Transverse colon (tissue), 4 donors: ENCODE data around the gene XPOT. TPM values are rescaled to one million over a fixed set of nuclear protein-coding genes. Genes with fewer than 3 reads are reported as not detected.

Source experiments
- DNase-seq: peaks from one replicate; pipeline ENCODE4 v3.0.0-alpha.2; 2019
- H3K27ac ChIP-seq, 4 donors: fragments of 200-600 bp; sonication (generic); 2 replicates each; pipeline ENCODE4 v1.5.1; 2016 to 2018; ENCODE audit warnings: inconsistent platforms in 4 of 4
- H3K27me3 ChIP-seq: fragments of 200-600 bp; sonication (generic); 2 replicates; pipeline ENCODE4 v1.5.1; 2017; ENCODE audit warnings: inconsistent platforms
- H3K36me3 ChIP-seq, 4 donors: fragments of 200-600 bp; sonication (generic); 2 replicates each; pipeline ENCODE4 v1.5.1; 2017 to 2019; ENCODE audit warnings: inconsistent platforms in 4 of 4
- H3K4me1 ChIP-seq, 4 donors: fragments of 200-600 bp; sonication (generic); 2 replicates each; pipeline ENCODE4 v1.5.1; 2017 to 2020; ENCODE audit warnings: inconsistent platforms in 4 of 4
- H3K4me3 ChIP-seq, 4 donors: fragments of 200-600 bp; sonication (generic); 1 replicate in 1 of 4; 2 replicates in 3 of 4; pipeline versions ENCODE4 v1.5.1 to v1.6.1; 2017 to 2019; ENCODE audit warnings: inconsistent platforms in 4 of 4
- H3K9me3 ChIP-seq, 2 donors: fragments of 200-600 bp; sonication (generic); 2 replicates each; pipeline ENCODE4 v1.5.1; 2017 to 2019; ENCODE audit warnings: inconsistent platforms in 2 of 2
- EP300 ChIP-seq: sonication (generic); formaldehyde crosslinking; IDR thresholded peaks from one replicate; pipeline ENCODE4 v1.6.1; 2017; ENCODE audit warnings: antibody characterized with exemption, low read depth
- POLR2A ChIP-seq: fragments of 450-650 bp; IDR thresholded peaks from one replicate; pipeline ENCODE4 v1.6.1; 2016; ENCODE audit warnings: antibody characterized with exemption, mild to moderate bottlenecking, moderate library complexity
- POLR2AphosphoS5 ChIP-seq, 3 donors: sonication (generic); formaldehyde crosslinking; IDR thresholded peaks; one replicate each; pipeline ENCODE4 v1.6.1; 2016; ENCODE audit warnings: antibody characterized with exemption in 3 of 3
- WGBS, 2 donors: methylation state at CpG; one replicate each; pipeline ENCODE4 v1.1.5; 2018; ENCODE audit warnings: low coverage in 1 of 2; 5-methylcytosine and 5-hydroxymethylcytosine counted together
- in situ Hi-C, 4 donors: fragments of 200-750 bp; cut with MboI; loops; one replicate each; pipeline versions ENCODE4 v1.15.0 to v1.15.1; 2017; ENCODE audit warnings: low sequenced_read_pairs in 3 of 4, low pct_ligation_motif_present in 1 of 4, low pct_unique_long_range_greater_than_20kb in 1 of 4
- intact Hi-C: fragments of 100-400 bp; cut with DNase I; formaldehyde crosslinking; loops from one replicate; pipeline ENCODE4 v1.15.1; 2023; ENCODE audit warnings: low total_unique reads
- small RNA-seq, 4 donors: library from RNA; depleted of rRNA; stranded (forward); fragments of <200 nt; gene quantifications; one replicate each; pipeline ENCODE3, GENCODE V24; 2016
- total RNA-seq, 4 donors: library from RNA; depleted of rRNA; stranded (reverse); fragments of >200 nt; gene quantifications; one replicate each; pipeline ENCODE4 v1.1.0, GENCODE V29; 2016
- TF ChIP-seq, protein P1 (sequence below), 5 experiments: fragments of 200-600 bp in 3 of 5; fragments of 450-650 bp in 2 of 5; sonication (generic) in 3 of 5; IDR thresholded peaks; 1 replicate in 2 of 5; 2 replicates in 3 of 5; pipeline ENCODE4 v1.5.1; 2016 to 2017; ENCODE audit warnings: antibody characterized with exemption in 5 of 5, inconsistent platforms in 3 of 5, mild to moderate bottlenecking in 2 of 5, moderate library complexity in 1 of 5

The XPOT gene
- total RNA-seq, 4 donors from 2014 or later: 15.7 to 56.9 (median 27.0) TPM

DNA sequence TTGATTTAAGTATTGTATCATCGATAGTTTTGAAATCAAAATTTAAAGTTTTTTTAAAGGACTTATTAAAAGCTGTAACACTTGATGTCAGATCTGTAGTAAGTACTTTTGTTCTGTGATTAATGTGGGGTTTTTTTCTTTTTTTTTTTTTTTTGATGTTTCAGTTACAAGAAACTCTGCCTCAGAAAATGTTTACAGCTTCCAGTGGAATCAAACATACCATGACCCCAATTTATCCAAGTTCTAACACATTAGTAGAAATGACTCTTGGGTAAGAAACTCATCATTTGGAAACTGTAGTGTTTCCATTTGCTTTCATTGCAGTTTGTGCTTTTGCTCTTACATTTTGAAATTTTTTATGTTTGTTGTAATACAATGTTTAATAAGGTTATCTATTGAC is 93.3 kb downstream of the XPOT start:
- intact Hi-C loops: no loop called here
- no peak overlapping the region for H3K4me3 ChIP-seq
- no peaks in the 10 kb centered on the region for H3K9me3 ChIP-seq
- TF ChIP-seq POLR2A (no peak), POLR2AphosphoS5 (IDR thresholded peaks at IDR 0.05) (no peak), EP300 (no peak)
- TF ChIP-seq, protein P1, sequence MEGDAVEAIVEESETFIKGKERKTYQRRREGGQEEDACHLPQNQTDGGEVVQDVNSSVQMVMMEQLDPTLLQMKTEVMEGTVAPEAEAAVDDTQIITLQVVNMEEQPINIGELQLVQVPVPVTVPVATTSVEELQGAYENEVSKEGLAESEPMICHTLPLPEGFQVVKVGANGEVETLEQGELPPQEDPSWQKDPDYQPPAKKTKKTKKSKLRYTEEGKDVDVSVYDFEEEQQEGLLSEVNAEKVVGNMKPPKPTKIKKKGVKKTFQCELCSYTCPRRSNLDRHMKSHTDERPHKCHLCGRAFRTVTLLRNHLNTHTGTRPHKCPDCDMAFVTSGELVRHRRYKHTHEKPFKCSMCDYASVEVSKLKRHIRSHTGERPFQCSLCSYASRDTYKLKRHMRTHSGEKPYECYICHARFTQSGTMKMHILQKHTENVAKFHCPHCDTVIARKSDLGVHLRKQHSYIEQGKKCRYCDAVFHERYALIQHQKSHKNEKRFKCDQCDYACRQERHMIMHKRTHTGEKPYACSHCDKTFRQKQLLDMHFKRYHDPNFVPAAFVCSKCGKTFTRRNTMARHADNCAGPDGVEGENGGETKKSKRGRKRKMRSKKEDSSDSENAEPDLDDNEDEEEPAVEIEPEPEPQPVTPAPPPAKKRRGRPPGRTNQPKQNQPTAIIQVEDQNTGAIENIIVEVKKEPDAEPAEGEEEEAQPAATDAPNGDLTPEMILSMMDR (IDR thresholded peaks at IDR 0.05): no peak
- H3K4me1 ChIP-seq: no peaks in the 10 kb centered on the region
- H3K27ac ChIP-seq: no peak overlapping the region
- in situ Hi-C loops: no loop called here
- no peaks in the 10 kb centered on the region for H3K27me3 ChIP-seq
- no peak for DNase-seq
- peaks cover 0 to 69% (median 30%) of the 10 kb centered on the region in 4 donors for H3K36me3 ChIP-seq
- WGBS, 2 donors: 78 to 80% methylated on average over 1 of the region's 1 CpG

DNA sequence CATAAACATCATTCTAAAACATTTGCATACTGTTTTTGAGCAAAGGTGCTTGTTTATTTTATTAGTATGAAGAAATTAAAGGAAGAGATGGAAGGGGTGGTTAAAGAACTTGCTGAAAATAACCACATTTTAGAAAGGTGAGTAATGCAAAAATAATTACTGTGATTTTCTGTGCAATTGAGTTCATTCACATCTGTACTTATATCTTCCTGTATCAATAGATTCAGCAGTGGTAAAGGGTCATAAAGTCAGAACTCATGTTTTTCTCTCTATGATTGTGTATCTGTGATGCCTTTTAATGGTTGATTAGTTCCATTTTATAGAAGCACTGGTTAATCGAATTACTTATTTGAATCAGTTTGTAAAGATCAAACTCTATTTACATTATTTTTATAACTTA is 93.7 kb downstream of the XPOT start:
- H3K27ac ChIP-seq: no peak overlapping the region
- no peak for DNase-seq
- 86 to 92% methylated on average over 1 of the region's 1 CpG for WGBS, 2 donors
- in situ Hi-C loops (no loop called here), intact Hi-C loops (no loop called here)
- TF ChIP-seq POLR2AphosphoS5 (IDR thresholded peaks at IDR 0.05) (no peak), EP300 (no peak), POLR2A (no peak)
- TF ChIP-seq, protein P1 (IDR thresholded peaks at IDR 0.05): no peak
- no peaks in the 10 kb centered on the region for H3K4me1 ChIP-seq
- no peaks in the 10 kb centered on the region for H3K9me3 ChIP-seq
- H3K4me3 ChIP-seq: no peak overlapping the region
- H3K27me3 ChIP-seq: no peaks in the 10 kb centered on the region
- H3K36me3 ChIP-seq: peaks cover 0 to 69% (median 28%) of the 10 kb centered on the region in 4 donors

DNA sequence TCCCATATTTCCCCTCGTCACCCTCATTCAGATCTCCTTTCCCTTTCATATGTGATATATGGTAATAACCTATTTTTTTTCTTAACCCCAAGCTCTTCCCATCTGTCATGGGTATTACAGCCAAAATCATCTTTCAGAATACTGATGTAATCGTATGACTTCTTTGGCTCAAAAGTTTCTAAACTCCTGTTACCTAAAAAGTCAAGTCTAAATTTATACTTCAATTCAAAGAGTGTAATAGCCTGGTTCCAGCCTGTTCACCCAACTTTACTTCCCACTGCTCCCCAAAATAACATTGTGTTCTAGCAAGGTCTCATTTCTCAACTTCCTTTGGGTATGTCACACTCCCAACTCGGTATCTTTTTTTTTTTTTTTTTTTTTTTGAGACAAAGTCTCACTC is 96.2 kb downstream of the XPOT start:
- intact Hi-C loops (no loop called here), in situ Hi-C loops (no loop called here)
- Histone ChIP-seq H3K27me3 (no peaks in the 10 kb centered on the region), H3K9me3 (no peaks in the 10 kb centered on the region), H3K4me3 (no peak overlapping the region), H3K4me1 (no peaks in the 10 kb centered on the region), H3K27ac (no peak overlapping the region), H3K36me3 (peaks cover 0 to 53% (median 21%) of the 10 kb centered on the region in 4 donors)
- no peak for DNase-seq
- TF ChIP-seq EP300 (no peak), POLR2AphosphoS5 (IDR thresholded peaks at IDR 0.05) (no peak), POLR2A (no peak)
- TF ChIP-seq, protein P1 (IDR thresholded peaks at IDR 0.05): no peak
- 78 to 84% methylated on average over 3 of the region's 3 CpGs for WGBS, 2 donors

Small RNA genes lying within 50 kb of the gene (small RNA-seq; reads per million reads assigned to genes)
- 0 reads per million in 4 donors for gene RF01210

Other genes with a start within 250 kb of the XPOT start
- gene KICS2, start 182.1 kb upstream of the XPOT start, total RNA-seq: 10 to 100 TPM in 1 of 4 donors, 1 to 10 TPM in 3; 2.8 to 10.2 (median 4.7) TPM
- under 1 TPM in 2 of 4 donors, not detected in 2; 0.32 to 0.41 TPM for gene C12orf56, start 13.6 kb upstream of the XPOT start, total RNA-seq
- gene TBK1, start 47.7 kb downstream of the XPOT start, total RNA-seq: 10 to 100 TPM in 3 of 4 donors, 1 to 10 TPM in 1; 6.4 to 25.9 (median 17.1) TPM
- gene RASSF3, start 206.1 kb downstream of the XPOT start, total RNA-seq: 10 to 100 TPM; 41.6 to 83.2 (median 62.5) TPM